NCI-H2107 (cell line): ENCODE data around the gene RFTN1.

Experiments
- DNase-seq: peaks from one replicate; lab custom pipeline; 2025; lab: John Stamatoyannopoulos, UW

Gene RFTN1

GRCh38 chr3:16486951-16487480 lies 26.5 kb downstream of the RFTN1 start:
- DNase-seq, result no peak

DNA sequence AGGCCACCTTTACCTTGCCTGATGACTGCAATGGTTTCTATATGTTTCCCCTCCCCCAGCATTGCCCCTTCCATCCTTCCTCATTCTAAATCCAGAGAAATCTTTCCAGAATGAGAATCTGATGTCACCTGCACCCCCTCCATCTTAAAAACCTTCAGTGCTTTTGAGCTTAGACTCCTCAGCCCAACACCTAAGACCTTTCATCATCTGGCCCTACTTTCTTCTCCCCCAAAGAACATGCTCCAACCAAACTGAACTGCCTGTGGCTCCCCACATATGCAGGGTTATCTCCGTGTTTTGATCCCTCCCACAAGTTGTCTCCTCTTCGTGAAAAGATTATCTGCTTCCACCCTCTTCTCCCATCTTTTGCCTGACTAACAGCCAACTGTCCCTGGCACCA lies 27.3 kb downstream of the RFTN1 start:
- no peak for DNase-seq

- no peak for DNase-seq
Observed at GRCh38 chr3:16485395-16485992, 28.0 kb downstream of the RFTN1 start.

- DNase-seq, result no peak
Observed at GRCh38 chr3:16484984-16485383, 28.5 kb downstream of the RFTN1 start.

DNA sequence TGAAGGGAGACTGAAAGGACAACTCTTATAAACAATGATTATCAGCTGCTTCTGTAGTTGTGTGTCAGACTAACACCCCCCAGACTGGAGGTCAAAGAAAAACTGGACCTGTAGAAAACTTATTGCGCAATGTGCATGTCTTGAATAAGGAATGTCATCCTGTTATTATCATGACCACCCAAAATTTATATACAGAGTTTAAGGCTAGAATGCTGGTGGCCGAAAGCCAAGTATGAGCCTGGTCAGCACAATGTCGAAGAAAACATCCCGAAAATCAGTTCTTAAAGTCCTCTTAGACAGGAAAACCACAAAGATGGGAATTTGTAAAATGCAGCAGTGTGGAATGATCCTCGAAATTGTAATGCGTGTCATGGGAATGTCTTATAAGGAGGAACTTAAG lies 29.3 kb downstream of the RFTN1 start:
- DNase-seq, result no peak

GRCh38 chr3:16482770-16483531 lies 30.5 kb downstream of the RFTN1 start:
- peak; percentile 22 for DNase-seq

- no peak for DNase-seq
Observed at GRCh38 chr3:16482194-16482769, 31.2 kb downstream of the RFTN1 start.

- no peak for DNase-seq
Observed at GRCh38 chr3:16481546-16481897, 32.0 kb downstream of the RFTN1 start.

- no peak for DNase-seq
Observed at GRCh38 chr3:16480861-16481545, 32.5 kb downstream of the RFTN1 start.

DNA sequence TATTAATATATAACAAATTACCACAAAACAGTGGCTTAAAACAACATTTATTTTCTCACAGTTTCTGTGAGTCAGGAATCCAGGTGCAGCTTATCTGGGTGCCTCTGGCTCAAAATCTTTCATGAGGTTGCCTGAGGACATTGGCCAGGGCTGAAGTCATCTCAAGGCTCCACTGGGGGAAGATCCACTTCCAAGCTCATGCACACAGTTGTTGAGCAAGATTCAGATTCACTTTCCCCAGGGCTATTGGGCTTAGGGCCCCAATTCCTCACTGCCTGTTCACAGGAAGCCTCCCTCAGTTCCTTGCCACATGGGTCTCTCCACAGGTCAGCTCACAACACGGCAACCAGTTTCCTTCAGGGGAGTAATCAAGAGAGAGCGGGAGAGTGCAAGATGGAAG lies 35.0 kb downstream of the RFTN1 start:
- DNase-seq, result no peak

- no peak for DNase-seq
Observed at GRCh38 chr3:16477521-16477920, 36.0 kb downstream of the RFTN1 start.

DNA sequence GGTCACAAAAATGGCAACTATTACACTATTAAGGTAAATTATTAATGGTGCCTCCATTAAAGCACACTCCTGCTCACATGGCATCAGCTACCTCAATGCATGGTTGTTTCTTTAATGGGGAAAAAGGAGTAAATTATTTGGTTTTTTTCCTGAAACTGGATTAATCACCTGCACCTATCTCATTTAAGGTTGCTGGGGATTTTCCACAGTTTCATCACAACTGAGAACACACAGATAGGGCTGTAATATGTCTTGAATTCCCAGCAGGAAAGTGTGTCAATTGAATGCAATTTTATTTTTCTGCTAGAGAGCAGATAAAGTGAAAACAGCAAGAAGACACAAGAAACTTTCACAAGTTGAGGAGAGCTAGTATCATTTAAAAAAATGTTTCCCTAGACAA lies 36.4 kb downstream of the RFTN1 start:
- no peak for DNase-seq

GRCh38 chr3:16476636-16477035 lies 36.9 kb downstream of the RFTN1 start:
- no peak for DNase-seq

DNA sequence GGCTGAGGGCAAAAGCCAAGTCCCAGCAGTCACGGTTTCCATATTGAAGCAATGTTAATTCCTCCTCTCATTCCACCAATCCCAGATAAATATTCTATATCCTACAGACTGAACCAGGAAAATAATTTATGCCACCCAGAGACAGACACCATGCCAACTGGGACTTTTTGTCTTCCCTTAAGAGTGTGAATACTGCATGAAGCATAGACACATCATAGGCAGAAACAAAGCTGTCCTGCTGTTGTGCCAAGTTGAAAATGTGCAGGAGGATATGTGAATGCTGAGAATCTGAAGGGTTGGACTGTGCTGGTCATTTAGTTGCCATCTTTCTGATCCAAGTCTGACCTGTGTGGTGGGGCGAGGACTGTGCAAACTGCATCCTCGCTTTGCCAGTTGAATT lies 37.7 kb downstream of the RFTN1 start:
- DNase-seq, result no peak

- DNase-seq, result no peak
Observed at GRCh38 chr3:16474920-16475319, 38.6 kb downstream of the RFTN1 start.

DNA sequence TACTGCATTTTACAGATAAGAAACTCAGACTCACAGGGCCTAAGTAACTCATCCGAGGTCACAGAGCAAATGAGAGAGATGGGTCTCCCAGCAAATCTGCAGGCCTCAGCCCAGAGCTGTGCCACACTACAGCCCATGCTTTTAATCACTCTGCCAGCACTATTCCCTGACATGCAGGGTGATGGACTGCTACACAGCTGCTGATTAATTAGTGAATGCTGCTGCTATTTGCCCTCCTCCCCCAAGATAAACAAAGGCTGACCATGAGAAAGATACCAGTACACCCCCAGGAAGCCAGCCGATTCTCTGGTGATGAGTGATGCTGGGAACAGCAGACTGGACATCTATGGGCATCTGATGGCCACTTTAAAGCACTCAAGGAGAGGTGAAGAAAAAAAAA lies 39.3 kb downstream of the RFTN1 start:
- DNase-seq, result no peak

GRCh38 chr3:16472593-16472992 lies 40.9 kb downstream of the RFTN1 start:
- no peak for DNase-seq

DNA sequence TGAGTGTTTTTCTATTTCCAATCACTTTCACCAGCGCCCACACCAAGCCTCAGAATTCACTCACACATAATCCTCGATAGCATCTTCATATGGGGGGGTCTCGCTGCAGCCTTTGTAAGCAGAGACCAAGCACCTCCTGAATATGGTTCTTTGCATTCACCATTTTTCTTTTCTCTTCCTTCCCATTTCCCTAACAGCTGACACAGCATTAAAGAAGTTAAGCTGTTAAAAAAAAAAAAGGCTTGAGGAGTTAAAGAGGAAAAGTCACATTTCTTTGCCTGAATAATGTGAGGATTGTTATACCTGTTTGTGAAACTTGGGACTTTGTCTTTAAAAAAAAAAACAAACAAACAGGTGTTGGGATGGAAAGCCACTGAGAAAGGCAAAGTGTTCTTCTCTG lies 41.6 kb downstream of the RFTN1 start:
- no peak for DNase-seq

DNA sequence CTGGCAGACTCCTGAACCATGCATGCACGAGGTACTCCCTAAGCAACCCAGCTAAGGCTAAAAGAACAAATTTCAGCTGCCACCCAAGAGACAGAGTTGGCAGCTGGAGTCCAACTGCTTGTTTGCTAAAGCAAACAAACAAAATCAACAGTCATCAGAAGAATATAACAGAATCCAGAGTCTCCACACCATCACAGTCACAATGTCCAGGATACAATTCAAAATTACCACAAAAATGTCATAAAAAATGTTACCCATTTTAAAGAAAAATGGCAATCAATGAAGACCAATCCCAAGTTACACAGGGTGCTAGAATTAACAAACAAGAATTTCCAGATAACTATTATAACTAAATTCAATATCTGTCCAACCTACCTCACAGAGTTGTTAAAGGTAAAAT lies 42.9 kb downstream of the RFTN1 start:
- DNase-seq, result no peak

DNA sequence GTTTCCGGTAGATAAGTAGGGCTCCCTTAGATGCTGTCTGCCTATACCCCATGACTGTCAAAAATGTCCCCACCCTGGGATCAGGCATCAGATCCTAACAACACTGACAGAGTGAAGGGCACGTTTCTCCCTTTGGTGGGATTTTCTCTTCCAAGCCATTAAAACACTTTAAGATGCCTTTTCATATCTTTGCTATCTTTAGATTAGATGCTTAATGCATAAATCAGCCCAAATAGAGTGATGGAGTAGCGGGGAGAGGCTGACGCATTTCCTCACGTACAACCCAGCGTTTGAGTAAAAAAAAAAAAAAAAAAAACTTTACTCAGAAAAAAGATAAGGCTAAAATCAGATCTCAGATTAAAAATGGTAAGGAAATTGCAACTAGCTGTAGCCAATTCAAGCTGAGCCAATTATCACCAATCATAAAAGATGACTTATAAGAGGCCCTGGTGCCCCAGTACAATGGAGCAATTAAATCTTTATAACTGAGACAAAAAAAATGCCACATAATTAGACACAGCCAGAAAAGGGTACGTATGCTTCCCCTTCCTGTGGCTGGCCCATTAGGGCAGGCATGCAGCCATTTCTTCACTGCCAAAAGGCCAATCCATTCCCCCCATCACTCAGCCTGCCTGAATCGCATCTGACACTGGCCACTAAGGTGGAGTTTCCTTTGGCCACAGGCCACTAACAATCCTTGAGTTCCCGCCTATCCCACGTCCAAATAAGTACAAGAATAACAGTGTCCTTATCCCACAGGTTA lies 45.0 kb downstream of the RFTN1 start:
- DNase-seq, result no peak

DNA sequence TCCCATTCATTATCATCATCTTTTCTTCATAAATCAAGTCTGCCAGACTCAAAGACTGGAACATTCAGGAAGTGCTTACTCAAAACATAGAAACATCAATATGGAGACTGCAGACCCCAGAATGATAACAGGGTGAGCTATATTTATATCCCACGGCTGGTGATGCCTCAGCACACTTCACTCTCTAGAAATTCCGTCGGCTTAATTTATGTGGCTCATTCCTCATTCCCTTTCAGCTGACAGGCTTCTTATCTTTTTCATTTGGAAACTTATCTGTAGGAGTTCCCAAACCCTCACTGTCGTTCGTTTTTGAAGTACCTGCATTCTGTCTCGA lies 45.5 kb downstream of the RFTN1 start:
- no peak for DNase-seq

- DNase-seq, result no peak
Observed at GRCh38 chr3:16467393-16467792, 46.1 kb downstream of the RFTN1 start.
